Testis (tissue), 2 donors: ENCODE data around the gene NBAS.

Experiments used
- POLR2A ChIP-seq: fragments of 450-650 bp; IDR thresholded peaks from one replicate; pipeline ENCODE4 v1.6.1; 2017; ENCODE audit warnings: antibody characterized with exemption, mild to moderate bottlenecking, moderate library complexity
- TF ChIP-seq, protein P1 (sequence below), 3 experiments: fragments of 450-650 bp in 2 of 3; fragments of 200-600 bp in 1 of 3; sonication (generic) in 1 of 3; IDR thresholded peaks; one replicate each; pipeline ENCODE4 v1.5.1; 2016 to 2019; ENCODE audit warnings: antibody characterized with exemption in 3 of 3, mild to moderate bottlenecking in 2 of 3, moderate library complexity in 1 of 3

DNA sequence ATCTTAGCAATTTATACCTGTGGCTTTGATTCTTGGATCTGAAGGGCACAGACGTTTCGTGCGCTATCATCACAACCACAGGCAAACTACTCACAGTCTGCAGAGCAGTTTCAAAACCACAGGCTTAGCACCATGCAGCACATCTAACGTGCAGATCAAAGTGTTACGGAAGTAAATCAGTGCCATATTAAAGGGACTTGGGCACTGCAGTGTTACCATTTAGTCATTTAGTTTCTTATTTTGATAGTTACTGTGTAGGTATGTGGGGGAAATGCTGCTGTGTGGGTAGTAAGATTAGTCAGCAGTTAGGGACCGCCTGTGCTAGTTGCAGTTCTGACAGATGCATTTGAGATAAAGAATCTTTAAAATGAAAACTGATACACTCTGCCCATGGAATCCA is 384.0 kb downstream of the NBAS start:
- TF ChIP-seq, protein P1, sequence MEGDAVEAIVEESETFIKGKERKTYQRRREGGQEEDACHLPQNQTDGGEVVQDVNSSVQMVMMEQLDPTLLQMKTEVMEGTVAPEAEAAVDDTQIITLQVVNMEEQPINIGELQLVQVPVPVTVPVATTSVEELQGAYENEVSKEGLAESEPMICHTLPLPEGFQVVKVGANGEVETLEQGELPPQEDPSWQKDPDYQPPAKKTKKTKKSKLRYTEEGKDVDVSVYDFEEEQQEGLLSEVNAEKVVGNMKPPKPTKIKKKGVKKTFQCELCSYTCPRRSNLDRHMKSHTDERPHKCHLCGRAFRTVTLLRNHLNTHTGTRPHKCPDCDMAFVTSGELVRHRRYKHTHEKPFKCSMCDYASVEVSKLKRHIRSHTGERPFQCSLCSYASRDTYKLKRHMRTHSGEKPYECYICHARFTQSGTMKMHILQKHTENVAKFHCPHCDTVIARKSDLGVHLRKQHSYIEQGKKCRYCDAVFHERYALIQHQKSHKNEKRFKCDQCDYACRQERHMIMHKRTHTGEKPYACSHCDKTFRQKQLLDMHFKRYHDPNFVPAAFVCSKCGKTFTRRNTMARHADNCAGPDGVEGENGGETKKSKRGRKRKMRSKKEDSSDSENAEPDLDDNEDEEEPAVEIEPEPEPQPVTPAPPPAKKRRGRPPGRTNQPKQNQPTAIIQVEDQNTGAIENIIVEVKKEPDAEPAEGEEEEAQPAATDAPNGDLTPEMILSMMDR (IDR thresholded peaks at IDR 0.05) = no peak
- no peak for TF ChIP-seq POLR2A
